Hepatic stellate cell (primary cell): Measurements from ENCODE around the gene HS3ST2.
"Not testable (repeated sequence)": the region's sequence is repeated elsewhere in the genome, so short reads cannot be mapped to it uniquely, and the experiment has no call there.

Experiments used
- DNase-seq: peaks from one replicate; pipeline ENCODE4 v3.0.0; 2011; ENCODE audit warnings: low spot score

The HS3ST2 gene

GRCh38 chr16:22813223-22813947 is 577 bp upstream of the HS3ST2 start:
- DNase-seq, result peak; percentile 21

GRCh38 chr16:22814711-22815105 is 746 bp downstream of the HS3ST2 start:
- no peak for DNase-seq

- no peak for DNase-seq
These were observed 1.9 kb downstream of the HS3ST2 start for GRCh38 chr16:22815863-22816262.

GRCh38 chr16:22816475-22816874 is 2.5 kb downstream of the HS3ST2 start:
- DNase-seq, result no peak

- not testable (repeated sequence) for DNase-seq
These were observed 4.8 kb downstream of the HS3ST2 start for GRCh38 chr16:22818736-22819135.

GRCh38 chr16:22838681-22839080 is 24.7 kb downstream of the HS3ST2 start:
- no peak for DNase-seq

GRCh38 chr16:22842031-22842430 is 28.1 kb downstream of the HS3ST2 start:
- not testable (repeated sequence) for DNase-seq

- no peak for DNase-seq
These were observed 29.2 kb downstream of the HS3ST2 start for GRCh38 chr16:22843122-22843521.

GRCh38 chr16:22843856-22844255 is 29.9 kb downstream of the HS3ST2 start:
- DNase-seq, result no peak

- no peak for DNase-seq
These were observed 30.5 kb downstream of the HS3ST2 start for GRCh38 chr16:22844416-22844815.

- DNase-seq, result no peak
These were observed 33.1 kb downstream of the HS3ST2 start for GRCh38 chr16:22847100-22847499.

GRCh38 chr16:22847690-22848089 is 33.7 kb downstream of the HS3ST2 start:
- DNase-seq, result no peak

GRCh38 chr16:22848451-22848850 is 34.5 kb downstream of the HS3ST2 start:
- no peak for DNase-seq

GRCh38 chr16:22849517-22849916 is 35.6 kb downstream of the HS3ST2 start:
- no peak for DNase-seq

GRCh38 chr16:22855231-22855630 is 41.3 kb downstream of the HS3ST2 start:
- DNase-seq, result no peak

GRCh38 chr16:22857296-22858025 is 43.5 kb downstream of the HS3ST2 start:
- DNase-seq, result no peak

- no peak for DNase-seq
These were observed 46.0 kb downstream of the HS3ST2 start for GRCh38 chr16:22859925-22860324.

- DNase-seq, result no peak
These were observed 47.6 kb downstream of the HS3ST2 start for GRCh38 chr16:22861580-22861979.

- DNase-seq, result no peak
These were observed 48.1 kb downstream of the HS3ST2 start for GRCh38 chr16:22862046-22862445.

GRCh38 chr16:22864375-22864774 is 50.4 kb downstream of the HS3ST2 start:
- no peak for DNase-seq

- DNase-seq, result no peak
These were observed 54.7 kb downstream of the HS3ST2 start for GRCh38 chr16:22868593-22869224.

GRCh38 chr16:22871861-22872260 is 57.9 kb downstream of the HS3ST2 start:
- no peak for DNase-seq

- DNase-seq, result no peak
These were observed 60.4 kb downstream of the HS3ST2 start for GRCh38 chr16:22874394-22874793.
